NCI-H1436 (cell line): Measurements from ENCODE around the gene CHRM5.

Source experiments
- DNase-seq: peaks from one replicate; lab custom pipeline; 2025; lab: John Stamatoyannopoulos, UW

CHRM5 gene

GRCh38 chr15:33968224-33968623 is at the start of gene CHRM5:
Gene CHRM5, plus strand, starts transcription at chr15:33968497. Its CDS starts 94,221 bp downstream, at chr15:34062718.
- DNase-seq: no peak

- no peak for DNase-seq
These were observed 44.9 kb upstream of the CHRM5 start for GRCh38 chr15:33923446-33923845.

- no peak for DNase-seq
These were observed 42.0 kb upstream of the CHRM5 start for GRCh38 chr15:33926260-33926659.

- no peak for DNase-seq
These were observed 35.6 kb upstream of the CHRM5 start for GRCh38 chr15:33932734-33933133.

- no peak for DNase-seq
These were observed 33.9 kb upstream of the CHRM5 start for GRCh38 chr15:33934396-33934795.

- no peak for DNase-seq
These were observed 33.4 kb upstream of the CHRM5 start for GRCh38 chr15:33934921-33935320.

- DNase-seq: no peak
These were observed 26.8 kb upstream of the CHRM5 start for GRCh38 chr15:33941279-33942063.

GRCh38 chr15:33946152-33946551 is 22.1 kb upstream of the CHRM5 start:
- no peak for DNase-seq

GRCh38 chr15:33955945-33956344 is 12.4 kb upstream of the CHRM5 start:
- DNase-seq: no peak

GRCh38 chr15:33956397-33956796 is 11.9 kb upstream of the CHRM5 start:
- no peak for DNase-seq

GRCh38 chr15:33959844-33960548 is 8.3 kb upstream of the CHRM5 start:
- DNase-seq: no peak

- no peak for DNase-seq
These were observed 7.8 kb upstream of the CHRM5 start for GRCh38 chr15:33960549-33960935.

- DNase-seq: no peak
These were observed 4.2 kb upstream of the CHRM5 start for GRCh38 chr15:33963831-33964664.

GRCh38 chr15:33964665-33965040 is 3.6 kb upstream of the CHRM5 start:
- DNase-seq: no peak

GRCh38 chr15:33968821-33969220 is 524 bp downstream of the CHRM5 start:
- DNase-seq: no peak

GRCh38 chr15:33971811-33972210 is 3.5 kb downstream of the CHRM5 start:
- no peak for DNase-seq

GRCh38 chr15:33975022-33975565 is 6.8 kb downstream of the CHRM5 start:
- no peak for DNase-seq

- no peak for DNase-seq
These were observed 11.9 kb downstream of the CHRM5 start for GRCh38 chr15:33980159-33980558.

- no peak for DNase-seq
These were observed 14.2 kb downstream of the CHRM5 start for GRCh38 chr15:33982516-33982915.

- DNase-seq: no peak
These were observed 17.0 kb downstream of the CHRM5 start for GRCh38 chr15:33985287-33985686.

GRCh38 chr15:33985751-33986150 is 17.5 kb downstream of the CHRM5 start:
- DNase-seq: no peak

GRCh38 chr15:33987444-33987843 is 19.1 kb downstream of the CHRM5 start:
- no peak for DNase-seq
